ENCODE data around the gene RNF169. TPM values are rescaled to one million over a fixed set of nuclear protein-coding genes. Genes with fewer than 3 reads are reported as not detected.

The RNF169 gene
- total and polyA plus RNA-seq, 7 donors = 3.9 to 15.9 (median 14.0) TPM

- no peak for DNase-seq
- H3K27me3 ChIP-seq (ENCODE audit: insufficient read depth in 3 of 3, low read length in 2 of 3) = peaks cover 0 to 3% (median 0%) of the 10 kb centered on the region in 3 donors
These were observed 38.2 kb upstream of the RNF169 start for GRCh38 chr11:74710281-74710938.

GRCh38 chr11:74713686-74714085 is 35.0 kb upstream of the RNF169 start:
- H3K4me3 ChIP-seq = no peak overlapping the region
- no peaks in the 10 kb centered on the region for H3K4me1 ChIP-seq
- intact Hi-C loops (cut with DNase I) = no loop called here
- ATAC-seq (no peak), DNase-seq (no peak)
- no peaks in the 10 kb centered on the region for H3K36me3 ChIP-seq (ENCODE audit: insufficient read depth in 1 of 2, low read depth in 1 of 2)
- H3K27ac ChIP-seq = no peak overlapping the region
- WGBS, 3 donors = 64 to 69% (median 68%) methylated on average over 4 of the region's 4 CpGs
- H3K27me3 ChIP-seq (ENCODE audit: insufficient read depth in 3 of 3, low read length in 2 of 3) = peaks cover 0 to 1% (median 0%) of the 10 kb centered on the region in 3 donors
- H3K9me3 ChIP-seq = no peaks in the 10 kb centered on the region
- TF ChIP-seq CTCF (IDR thresholded peaks at IDR 0.05) = no peak

More at GRCh38 chr11:74710281-74710938, 38.2 kb upstream of the RNF169 start:
- Histone ChIP-seq H3K4me1 (no peaks in the 10 kb centered on the region), H3K4me3 (no peak overlapping the region), H3K27ac (no peak overlapping the region), H3K36me3 (ENCODE audit: insufficient read depth in 1 of 2, low read depth in 1 of 2) (no peaks in the 10 kb centered on the region), H3K9me3 (no peaks in the 10 kb centered on the region)
- no peak for ATAC-seq
- 56 to 60% (median 59%) methylated on average over 8 of the region's 8 CpGs for WGBS, 3 donors
- intact Hi-C loops (cut with DNase I) = no loop called here
- TF ChIP-seq CTCF (IDR thresholded peaks at IDR 0.05) = no peak

GRCh38 chr11:74714904-74715303 is 33.7 kb upstream of the RNF169 start:
- intact Hi-C loops (cut with DNase I) = no loop called here
- Histone ChIP-seq H3K36me3 (ENCODE audit: insufficient read depth in 1 of 2, low read depth in 1 of 2) (no peaks in the 10 kb centered on the region), H3K4me3 (no peak overlapping the region), H3K27ac (no peak overlapping the region), H3K4me1 (peaks cover 1% of the 10 kb centered on the region), H3K27me3 (ENCODE audit: insufficient read depth in 3 of 3, low read length in 2 of 3) (peaks cover 0 to 1% (median 0%) of the 10 kb centered on the region in 3 donors), H3K9me3 (no peaks in the 10 kb centered on the region)
- TF ChIP-seq CTCF (IDR thresholded peaks at IDR 0.05) = no peak
- DNase-seq (no peak), ATAC-seq (no peak)
- 93 to 94% (median 93%) methylated on average over 7 of the region's 7 CpGs for WGBS, 3 donors

GRCh38 chr11:74717221-74717969 is 31.3 kb upstream of the RNF169 start:
- DNase-seq (no peak), ATAC-seq (no peak)
- Histone ChIP-seq H3K27ac (no peak overlapping the region), H3K27me3 (ENCODE audit: insufficient read depth in 3 of 3, low read length in 2 of 3) (peaks cover 0 to 1% (median 0%) of the 10 kb centered on the region in 3 donors), H3K4me1 (peaks cover 17% of the 10 kb centered on the region), H3K9me3 (no peaks in the 10 kb centered on the region), H3K36me3 (ENCODE audit: insufficient read depth in 1 of 2, low read depth in 1 of 2) (no peaks in the 10 kb centered on the region), H3K4me3 (no peak overlapping the region)
- 73 to 86% (median 78%) methylated on average over 5 of the region's 5 CpGs for WGBS, 3 donors
- intact Hi-C loops (cut with DNase I) = no loop called here
- no peak for TF ChIP-seq CTCF (IDR thresholded peaks at IDR 0.05)
